Left lung (tissue), 10 donors: ENCODE data around the gene ITPRIPL2. TPM values are rescaled to one million over a fixed set of nuclear protein-coding genes. Genes with fewer than 3 reads are reported as not detected.

Experiments
- ATAC-seq: fragments of 200-7000 bp; cut with Tn5 transposase; one replicate; pipeline ENCODE4 v1.9.1; 2020; ENCODE audit warnings: moderate library complexity
- DNase-seq, 4 donors: peaks; one replicate each; pipeline ENCODE4 v3.0.0-alpha.2; 2013 to 2020
- H3K27ac ChIP-seq, 2 donors: fragments of 200-600 bp; sonication (generic) in 1 of 2; one replicate each; pipeline versions ENCODE4 v1.5.0 to v1.8.0; 2020 to 2021
- H3K27me3 ChIP-seq, 2 donors: fragments of 200-600 bp; sonication (generic) in 1 of 2; one replicate each; pipeline versions ENCODE4 v1.5.0 to v1.8.0; 2020 to 2021
- H3K36me3 ChIP-seq, 2 donors: fragments of 200-600 bp; sonication (generic) in 1 of 2; one replicate each; pipeline versions ENCODE4 v1.5.0 to v1.8.0; 2020 to 2021
- H3K4me1 ChIP-seq, 2 donors: fragments of 200-600 bp; one replicate each; pipeline ENCODE4 v1.8.0; 2021
- H3K4me3 ChIP-seq, 2 donors: fragments of 200-600 bp; sonication (generic) in 1 of 2; one replicate each; pipeline versions ENCODE4 v1.5.0 to v1.8.0; 2020 to 2021; ENCODE audit warnings: mild to moderate bottlenecking in 1 of 2
- H3K9me3 ChIP-seq, 2 donors: fragments of 200-600 bp; sonication (generic) in 1 of 2; one replicate each; pipeline versions ENCODE4 v1.5.0 to v1.8.0; 2020 to 2021
- intact Hi-C, 2 donors: fragments of 100-400 bp; cut with DNase I; formaldehyde crosslinking; loops; one replicate each; pipeline versions ENCODE4 v1.11.2 to v1.14.2; 2022
- polyA plus RNA-seq, 6 donors: library from polyadenylated mRNA; unstranded; fragments of 120-200 nt; gene quantifications; one replicate each; pipeline ENCODE4 v1.2.1, GENCODE V29; 2013; ENCODE audit not compliant: insufficient read length in 6 of 6
- total RNA-seq, 2 donors: library from RNA; stranded (reverse); fragmentation: NEBNext Ultra II Directional; extraction: Animal tissue kit (Norgen Biotek cat#: 25700); gene quantifications; one replicate each; pipeline ENCODE4 v1.2.1, GENCODE V29; 2021
- TF ChIP-seq, protein P1 (sequence below), 2 donors: fragments of 200-600 bp; sonication (generic) in 1 of 2; IDR thresholded peaks; one replicate each; pipeline versions ENCODE4 v1.5.0 to v1.8.0; 2021; ENCODE audit warnings: antibody characterized with exemption in 2 of 2
- donor health status: DM: no; HTN: yes; CAD: no.
- donor health status: DM: no; HTN: no; CAD: no.

The ITPRIPL2 gene
- total and polyA plus RNA-seq, 8 donors = 24.6 to 82.7 (median 32.4) TPM

DNA sequence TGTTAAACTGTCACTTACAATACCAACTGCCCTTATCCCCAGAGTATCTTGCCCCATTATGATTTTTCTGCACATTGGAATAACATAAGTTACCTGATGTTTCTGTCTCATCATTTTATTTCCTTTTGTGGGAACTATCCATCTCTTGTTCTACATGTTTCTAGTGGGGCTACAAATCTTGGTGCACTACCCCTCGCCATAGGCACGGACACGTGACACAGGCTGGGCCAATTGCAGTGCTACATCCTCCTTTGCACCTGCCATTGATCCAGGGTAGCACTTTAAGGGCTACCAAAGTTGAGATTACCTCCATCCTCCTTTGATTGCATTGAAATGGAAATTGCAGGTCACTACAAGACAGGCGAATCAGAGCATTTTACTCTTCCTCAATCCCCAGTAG lies 40.1 kb downstream of the ITPRIPL2 start:
- DNase-seq (no peak), ATAC-seq (no peak)
- Histone ChIP-seq H3K4me1 (no peaks in the 10 kb centered on the region), H3K36me3 (no peaks in the 10 kb centered on the region), H3K27ac (no peak overlapping the region), H3K9me3 (no peaks in the 10 kb centered on the region), H3K4me3 (no peak overlapping the region), H3K27me3 (no peaks in the 10 kb centered on the region)
- intact Hi-C loops = no loop called here
- TF ChIP-seq, protein P1, sequence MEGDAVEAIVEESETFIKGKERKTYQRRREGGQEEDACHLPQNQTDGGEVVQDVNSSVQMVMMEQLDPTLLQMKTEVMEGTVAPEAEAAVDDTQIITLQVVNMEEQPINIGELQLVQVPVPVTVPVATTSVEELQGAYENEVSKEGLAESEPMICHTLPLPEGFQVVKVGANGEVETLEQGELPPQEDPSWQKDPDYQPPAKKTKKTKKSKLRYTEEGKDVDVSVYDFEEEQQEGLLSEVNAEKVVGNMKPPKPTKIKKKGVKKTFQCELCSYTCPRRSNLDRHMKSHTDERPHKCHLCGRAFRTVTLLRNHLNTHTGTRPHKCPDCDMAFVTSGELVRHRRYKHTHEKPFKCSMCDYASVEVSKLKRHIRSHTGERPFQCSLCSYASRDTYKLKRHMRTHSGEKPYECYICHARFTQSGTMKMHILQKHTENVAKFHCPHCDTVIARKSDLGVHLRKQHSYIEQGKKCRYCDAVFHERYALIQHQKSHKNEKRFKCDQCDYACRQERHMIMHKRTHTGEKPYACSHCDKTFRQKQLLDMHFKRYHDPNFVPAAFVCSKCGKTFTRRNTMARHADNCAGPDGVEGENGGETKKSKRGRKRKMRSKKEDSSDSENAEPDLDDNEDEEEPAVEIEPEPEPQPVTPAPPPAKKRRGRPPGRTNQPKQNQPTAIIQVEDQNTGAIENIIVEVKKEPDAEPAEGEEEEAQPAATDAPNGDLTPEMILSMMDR (IDR thresholded peaks at IDR 0.05) = no peak

DNA sequence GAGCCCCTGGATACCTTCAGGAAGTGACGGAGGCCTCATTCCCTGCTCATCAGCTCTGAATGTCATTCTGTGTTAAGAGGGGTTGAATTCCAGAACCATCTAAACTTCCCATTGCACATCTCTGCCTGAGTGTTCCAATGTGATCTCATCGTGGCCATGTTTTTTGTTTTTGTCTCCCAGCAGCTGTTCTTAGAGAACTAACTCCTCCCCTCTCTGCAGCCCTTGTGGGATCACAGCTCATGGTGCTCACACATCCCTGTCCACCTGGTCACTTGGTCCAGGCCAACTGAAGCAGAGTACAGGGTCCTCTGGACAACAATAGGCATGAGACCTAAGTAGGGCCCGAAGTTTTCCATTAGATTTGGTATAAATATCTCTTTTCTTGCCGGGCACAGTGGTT lies 48.3 kb downstream of the ITPRIPL2 start:
- Histone ChIP-seq H3K27me3 (peaks cover 0 to 4% of the 10 kb centered on the region in 2 donors), H3K36me3 (no peaks in the 10 kb centered on the region), H3K27ac (no peak overlapping the region), H3K4me1 (peaks cover 0 to under 1% of the 10 kb centered on the region in 2 donors), H3K9me3 (peaks cover 0 to 4% of the 10 kb centered on the region in 2 donors), H3K4me3 (no peak overlapping the region)
- DNase-seq (no peak), ATAC-seq (no peak)
- TF ChIP-seq, protein P1 (IDR thresholded peaks at IDR 0.05) = no peak
- intact Hi-C loops = loop anchor here in 1 of 2 donors (10.0 kb wide), 1 partner anchor 77 kb away; no protein-coding TSS in a partner anchor

DNA sequence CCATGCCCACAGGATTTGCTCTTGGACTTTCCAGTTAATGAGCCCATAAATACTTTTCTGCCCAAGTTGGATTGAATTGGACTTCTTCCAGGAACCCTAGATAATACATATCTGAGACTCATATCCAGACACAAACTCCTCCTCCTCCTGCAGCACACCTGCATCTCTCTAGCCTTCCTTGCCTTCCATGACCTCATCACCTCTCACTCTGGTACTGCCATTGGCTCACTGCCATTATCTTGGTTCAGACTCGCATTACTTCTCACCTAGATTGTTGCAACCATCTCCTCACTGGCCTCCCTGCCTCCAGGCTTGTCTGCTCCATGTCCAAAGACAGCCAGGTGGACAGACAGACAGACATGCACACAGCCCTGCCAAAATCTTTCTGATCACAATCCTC lies 49.5 kb downstream of the ITPRIPL2 start:
- H3K27me3 ChIP-seq = peaks cover 0 to 15% of the 10 kb centered on the region in 2 donors
- TF ChIP-seq, protein P1 (IDR thresholded peaks at IDR 0.05) = no peak
- H3K4me1 ChIP-seq = peaks cover 0 to 11% of the 10 kb centered on the region in 2 donors
- no peak for DNase-seq
- intact Hi-C loops = loop anchor here in 1 of 2 donors (10.0 kb wide), 1 partner anchor 78 kb away; no protein-coding TSS in a partner anchor
- ATAC-seq = no peak
- no peak overlapping the region for H3K27ac ChIP-seq
- no peaks in the 10 kb centered on the region for H3K36me3 ChIP-seq
- H3K4me3 ChIP-seq = no peak overlapping the region
- H3K9me3 ChIP-seq = peaks cover 0 to 4% of the 10 kb centered on the region in 2 donors

DNA sequence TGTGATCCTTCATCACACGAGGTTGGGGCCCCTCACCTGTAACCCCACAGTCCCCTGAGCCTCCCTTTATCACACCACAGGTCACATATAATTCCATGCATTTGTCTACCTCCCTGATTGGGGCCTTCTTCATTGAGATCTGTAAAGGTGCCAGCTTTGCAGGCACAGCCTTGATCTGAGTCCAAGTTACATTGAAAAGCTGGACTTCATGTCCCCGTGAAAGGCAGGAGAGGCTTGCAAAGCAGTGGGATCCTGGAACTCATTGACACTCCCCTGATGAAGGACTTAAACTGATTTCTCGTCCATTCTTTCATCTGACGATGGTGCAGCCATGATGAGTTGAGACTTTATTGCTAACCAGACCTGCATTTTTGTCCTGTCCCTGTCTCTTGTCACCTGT lies 50.5 kb downstream of the ITPRIPL2 start:
- DNase-seq (no peak), ATAC-seq (no peak)
- H3K4me3 ChIP-seq = no peak overlapping the region
- H3K4me1 ChIP-seq = peaks cover 0 to 22% of the 10 kb centered on the region in 2 donors
- peaks cover 0 to 4% of the 10 kb centered on the region in 2 donors for H3K9me3 ChIP-seq
- TF ChIP-seq, protein P1 (IDR thresholded peaks at IDR 0.05) = no peak
- no peaks in the 10 kb centered on the region for H3K36me3 ChIP-seq
- intact Hi-C loops = loop anchor here in 1 of 2 donors (10.0 kb wide), 1 partner anchor 79 kb away; no protein-coding TSS in a partner anchor
- H3K27me3 ChIP-seq = peaks cover 0 to 26% of the 10 kb centered on the region in 2 donors
- H3K27ac ChIP-seq = no peak overlapping the region

DNA sequence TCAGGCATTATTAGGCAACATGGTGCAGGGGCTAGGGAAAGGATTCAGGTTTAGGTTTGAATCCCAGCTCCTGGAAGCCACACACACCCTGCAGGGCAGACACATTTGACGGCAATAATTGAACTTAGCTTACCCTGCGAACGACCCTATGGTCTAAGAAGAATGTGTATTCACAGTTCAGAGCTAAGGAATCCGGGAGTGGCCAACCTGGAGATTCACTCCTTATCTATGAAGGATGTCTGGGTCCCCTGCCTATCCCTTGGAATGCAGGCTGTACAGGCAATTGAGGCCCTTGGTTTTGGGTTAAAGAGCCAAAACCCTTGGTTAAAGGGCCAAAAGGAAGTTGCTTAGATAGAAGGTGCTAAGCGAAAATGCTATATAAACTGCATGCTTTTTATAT lies 51.3 kb downstream of the ITPRIPL2 start:
- TF ChIP-seq, protein P1 (IDR thresholded peaks at IDR 0.05) = no peak
- peaks cover 0 to 4% of the 10 kb centered on the region in 2 donors for H3K9me3 ChIP-seq
- peaks cover 0 to 31% of the 10 kb centered on the region in 2 donors for H3K27me3 ChIP-seq
- H3K36me3 ChIP-seq = no peaks in the 10 kb centered on the region
- intact Hi-C loops = loop anchor here in 1 of 2 donors (10.0 kb wide), 1 partner anchor 80 kb away; no protein-coding TSS in a partner anchor
- ATAC-seq = no peak
- no peak for DNase-seq
- no peak overlapping the region for H3K4me3 ChIP-seq
- H3K4me1 ChIP-seq = peaks cover 0 to 24% of the 10 kb centered on the region in 2 donors
- H3K27ac ChIP-seq = no peak overlapping the region
